WTC11 (cell line): ENCODE data around the gene ZAR1. TPM values are rescaled to one million over a fixed set of nuclear protein-coding genes. Genes with fewer than 3 reads are reported as not detected.

Source experiments
- ATAC-seq: fragments of 200-7000 bp; cut with Tn5 transposase; 2 replicates; pipeline ENCODE4 v1.10.0; 2021; ENCODE audit warnings: mild to moderate bottlenecking, moderate library complexity
- CTCF ChIA-PET: fragments of 300-600 bp; sonication (Branson Sonifier 250); formaldehyde crosslinking; loops from one replicate; lab custom pipeline; 2021; ENCODE audit warnings: antibody characterized with exemption; lab: Charles Lee
- POLR2A ChIA-PET: fragments of 350-600 bp; sonication (Branson Sonifier 250); formaldehyde crosslinking; loops from one replicate; lab custom pipeline; 2021; ENCODE audit warnings: antibody characterized with exemption; lab: Charles Lee
- DNase-seq: peaks from one replicate; pipeline ENCODE4 v3.0.0; 2021; ENCODE audit warnings: low spot score
- H3K27ac Mint-ChIP-seq: 2 replicates; pipeline ENCODE4 v1.8.0; 2021; ENCODE audit warnings: mixed read lengths
- H3K27me3 Mint-ChIP-seq: 2 replicates; pipeline ENCODE4 v1.8.0; 2021; ENCODE audit warnings: low read depth, mild to moderate bottlenecking, moderate library complexity, mixed read lengths
- H3K36me3 Mint-ChIP-seq: 2 replicates; pipeline ENCODE4 v1.8.0; 2021; ENCODE audit warnings: mixed read lengths
- H3K4me1 Mint-ChIP-seq: 2 replicates; pipeline ENCODE4 v1.8.0; 2022; ENCODE audit warnings: mixed read lengths
- H3K4me3 Mint-ChIP-seq: 2 replicates; pipeline ENCODE4 v1.8.0; 2021; ENCODE audit warnings: mild to moderate bottlenecking, moderate library complexity, mixed read lengths
- H3K9me3 Mint-ChIP-seq: 2 replicates; pipeline ENCODE4 v1.8.0; 2021; ENCODE audit warnings: mixed read lengths
- ATF3 ChIP-seq: sonication (generic); formaldehyde crosslinking; conservative IDR thresholded peaks from 2 replicates; pipeline ENCODE4 v1.8.1; 2022; ENCODE audit warnings: mild to moderate bottlenecking, missing genetic modification reagents
- E2F1 ChIP-seq: sonication (generic); formaldehyde crosslinking; IDR thresholded peaks from 2 replicates; pipeline ENCODE4 v1.8.0; 2022; ENCODE audit warnings: mild to moderate bottlenecking, missing genetic modification reagents
- E2F4 ChIP-seq: sonication (generic); formaldehyde crosslinking; IDR thresholded peaks from 2 replicates; pipeline ENCODE4 v1.8.1; 2022; ENCODE audit warnings: low read depth, mild to moderate bottlenecking, moderate library complexity, missing genetic modification reagents, borderline replicate concordance
- FOXK1 ChIP-seq: sonication (generic); formaldehyde crosslinking; IDR thresholded peaks from 2 replicates; pipeline ENCODE4 v1.8.0; 2022; ENCODE audit warnings: mild to moderate bottlenecking, moderate library complexity, missing genetic modification reagents
- FOXP4 ChIP-seq: sonication (generic); formaldehyde crosslinking; IDR thresholded peaks from 2 replicates; pipeline ENCODE4 v1.8.0; 2022; ENCODE audit warnings: mild to moderate bottlenecking, missing genetic modification reagents
- GABPB1 ChIP-seq: sonication (generic); formaldehyde crosslinking; IDR thresholded peaks from 2 replicates; pipeline ENCODE4 v1.8.1; 2023; ENCODE audit warnings: mild to moderate bottlenecking, missing genetic modification reagents
- GRHL2 ChIP-seq: fragments of 250-450 bp; sonication (Bioruptor Pico); IDR thresholded peaks from 2 replicates; pipeline ENCODE4 v1.8.0; 2022; ENCODE audit warnings: mild to moderate bottlenecking, moderate library complexity; ENCODE audit not compliant: insufficient replicate concordance, severe bottlenecking
- HMGXB4 ChIP-seq: sonication (generic); formaldehyde crosslinking; IDR thresholded peaks from 2 replicates; pipeline ENCODE4 v1.8.1; 2023; ENCODE audit warnings: mild to moderate bottlenecking, moderate library complexity, missing genetic modification reagents
- JUN ChIP-seq: sonication (generic); formaldehyde crosslinking; IDR thresholded peaks from 2 replicates; pipeline ENCODE4 v1.8.0; 2023; ENCODE audit warnings: mild to moderate bottlenecking, missing genetic modification reagents
- KAT7 ChIP-seq: sonication (generic); formaldehyde crosslinking; IDR thresholded peaks from 2 replicates; pipeline ENCODE4 v1.8.1; 2023; ENCODE audit warnings: missing genetic modification reagents, mild to moderate bottlenecking, borderline replicate concordance
- MAX ChIP-seq: sonication (generic); formaldehyde crosslinking; IDR thresholded peaks from 2 replicates; pipeline ENCODE4 v1.8.0; 2022; ENCODE audit warnings: mild to moderate bottlenecking, missing genetic modification reagents
- MYBL2 ChIP-seq: sonication (generic); formaldehyde crosslinking; IDR thresholded peaks from 2 replicates; pipeline ENCODE4 v1.8.1; 2023; ENCODE audit warnings: mild to moderate bottlenecking, moderate library complexity, missing genetic modification reagents
- NFE2L1 ChIP-seq: sonication (generic); formaldehyde crosslinking; IDR thresholded peaks from 2 replicates; pipeline ENCODE4 v1.8.1; 2023; ENCODE audit warnings: missing genetic modification reagents
- NR2C2 ChIP-seq: sonication (generic); formaldehyde crosslinking; IDR thresholded peaks from 2 replicates; pipeline ENCODE4 v1.8.0; 2022; ENCODE audit warnings: mild to moderate bottlenecking, missing genetic modification reagents
- PREB ChIP-seq: sonication (generic); formaldehyde crosslinking; IDR thresholded peaks from 2 replicates; pipeline ENCODE4 v1.8.1; 2022; ENCODE audit warnings: mild to moderate bottlenecking, missing genetic modification reagents, moderate library complexity, borderline replicate concordance
- RORB ChIP-seq: fragments of 250-450 bp; sonication (Bioruptor Pico); IDR thresholded peaks from 2 replicates; pipeline ENCODE4 v1.9.0; 2021; ENCODE audit warnings: mild to moderate bottlenecking
- SMAD4 ChIP-seq: sonication (generic); formaldehyde crosslinking; IDR thresholded peaks from 2 replicates; pipeline ENCODE4 v1.8.0; 2022; ENCODE audit warnings: mild to moderate bottlenecking, missing genetic modification reagents
- SP1 ChIP-seq: sonication (generic); formaldehyde crosslinking; conservative IDR thresholded peaks from 2 replicates; pipeline ENCODE4 v1.8.1; 2022; ENCODE audit warnings: missing genetic modification reagents
- USF2 ChIP-seq: sonication (generic); formaldehyde crosslinking; IDR thresholded peaks from 2 replicates; pipeline ENCODE4 v1.8.1; 2023; ENCODE audit warnings: mild to moderate bottlenecking, missing genetic modification reagents, moderate library complexity
- ZBTB43 ChIP-seq: sonication (generic); formaldehyde crosslinking; IDR thresholded peaks from 2 replicates; pipeline ENCODE4 v1.8.1; 2023; ENCODE audit warnings: mild to moderate bottlenecking, missing genetic modification reagents
- ZNF423 ChIP-seq: fragments of 250-450 bp; sonication (Bioruptor Pico); IDR thresholded peaks from 2 replicates; pipeline ENCODE4 v2.1.2; 2022; ENCODE audit warnings: mild to moderate bottlenecking, moderate library complexity
- ZNF512 ChIP-seq: sonication (generic); formaldehyde crosslinking; IDR thresholded peaks from 2 replicates; pipeline ENCODE4 v1.8.1; 2022; ENCODE audit warnings: missing genetic modification reagents, borderline replicate concordance
- ZNF671 ChIP-seq: fragments of 250-450 bp; sonication (Bioruptor Pico); IDR thresholded peaks from 2 replicates; pipeline ENCODE4 v1.8.0; 2021; ENCODE audit warnings: mild to moderate bottlenecking
- ZSCAN18 ChIP-seq: fragments of 250-450 bp; sonication (Bioruptor Pico); IDR thresholded peaks from 2 replicates; pipeline ENCODE4 v2.1.2; 2022; ENCODE audit warnings: mild to moderate bottlenecking, moderate library complexity
- total RNA-seq: library from RNA; stranded (reverse); gene quantifications from 3 replicates; pipeline ENCODE4 v1.2.3, GENCODE V29; 2021

Gene ZAR1
- total RNA-seq, 1 experiment from 2014 or later: 1.4 TPM

GRCh38 chr4:48483777-48484493 is 6.1 kb upstream of the ZAR1 start:
- peak; percentile 18 for ATAC-seq
- Mint-ChIP-seq H3K4me3 (peak overlapping the region; percentile 69), H3K27ac (no peak overlapping the region), H3K9me3 (no peaks in the 10 kb centered on the region), H3K36me3 (no peaks in the 10 kb centered on the region), H3K27me3 (peaks cover 60% of the 10 kb centered on the region), H3K4me1 (peaks cover 24% of the 10 kb centered on the region)
- DNase-seq: peak; percentile 41
- POLR2A ChIA-PET: no interaction called here
- CTCF ChIA-PET: interaction anchor here (0.6 to 1.5 kb wide), 3 partner anchors 9 to 399 kb away, joined by 3 to 6 read pairs (median 3); no protein-coding TSS in a partner anchor
- TF ChIP-seq ZNF671 (CRISPR knock-in tag) (no peak), NR2C2 (CRISPR knock-in tag) (no peak), E2F1 (no peak), KAT7 (CRISPR knock-in tag) (peak; percentile 33; the same call in 1 of the 2 replicates), JUN (CRISPR knock-in tag) (no peak), E2F4 (CRISPR knock-in tag) (peak; percentile 70; the same call in 1 of the 2 replicates), ZNF423 (CRISPR knock-in tag) (no peak), RORB (CRISPR knock-in tag) (no peak), ZSCAN18 (CRISPR knock-in tag) (no peak), GRHL2 (CRISPR knock-in tag) (no peak), ZBTB43 (CRISPR knock-in tag) (no peak), FOXK1 (CRISPR knock-in tag) (no peak), ZNF512 (CRISPR knock-in tag) (no peak), NFE2L1 (no peak), MAX (peak; percentile 66), HMGXB4 (CRISPR knock-in tag) (peak; percentile 77; the same call in 1 of the 2 replicates), SMAD4 (CRISPR knock-in tag) (no peak), ATF3 (CRISPR knock-in tag) (no peak), FOXP4 (no peak), GABPB1 (CRISPR knock-in tag) (no peak), SP1 (CRISPR knock-in tag) (0 out of 2 replicates have a peak, but pooled peaks have one; percentile 4), MYBL2 (CRISPR knock-in tag) (no peak), USF2 (no peak), PREB (CRISPR knock-in tag) (no peak)
